ENCODE measurements around the gene SPTBN4. TPM values are rescaled to one million over a fixed set of nuclear protein-coding genes. Genes with fewer than 3 reads are reported as not detected.

The SPTBN4 gene
- total and polyA plus RNA-seq, 10 of the 15 experiments (the other 5 are each of a cell fraction or from before 2014, with no cell fraction given): 0.04 to 1.1 (median 0.34) TPM; not detected in 1

GRCh38 chr19:40433391-40434216 is 33.2 kb upstream of the SPTBN4 start (continued):
- peak in 1 of 2 experiments; percentile 26; a peak in 1 of 3 replicates for TF ChIP-seq EGR1 (IDR thresholded peaks at IDR 0.05; ENCODE audit: borderline replicate concordance in 1 of 2, low read depth in 2 of 2, low read length in 2 of 2)
- no peak for TF ChIP-seq REST (IDR thresholded peaks at IDR 0.05; ENCODE audit: low read depth, low read length)
- no peak for TF ChIP-seq USF2 (IDR thresholded peaks at IDR 0.05; ENCODE audit: borderline replicate concordance, low read depth, low read length)
- TF ChIP-seq RB1 (IDR thresholded peaks at IDR 0.05; ENCODE audit: borderline replicate concordance): no peak; the same call in 1 of the 2 replicates
- no peak for TF ChIP-seq HDAC6 (IDR thresholded peaks at IDR 0.05; ENCODE audit: unreplicated experiment)
- TF ChIP-seq ZNF622 (IDR thresholded peaks at IDR 0.05): no peak
- TF ChIP-seq FOS (IDR thresholded peaks at IDR 0.05; ENCODE audit: borderline replicate concordance, extremely low read depth, insufficient read length): no peak
- no peak for TF ChIP-seq MYB (IDR thresholded peaks at IDR 0.05; ENCODE audit: borderline replicate concordance, low read depth, low read length)
- no peak for TF ChIP-seq SIX5 (IDR thresholded peaks at IDR 0.05; ENCODE audit: low read depth, low read length, severe bottlenecking)
- no peak for TF ChIP-seq CEBPB (IDR thresholded peaks at IDR 0.05; ENCODE audit: borderline replicate concordance in 1 of 2, low read depth in 2 of 2, low read length in 2 of 2)
- TF ChIP-seq SUPT20H (IDR thresholded peaks at IDR 0.05; ENCODE audit: borderline replicate concordance, control insufficient read depth, low read depth, low read length): no peak
- TF ChIP-seq IKZF2 (IDR thresholded peaks at IDR 0.05): peak; percentile 75 to 76
- no peak for TF ChIP-seq ETV6 (conservative IDR thresholded peaks at IDR 0.05 in 1 of 2, IDR thresholded peaks at IDR 0.05 in 1 of 2; ENCODE audit: borderline replicate concordance in 1 of 2, low read depth in 1 of 2)
- TF ChIP-seq TCF12 (IDR thresholded peaks at IDR 0.05; ENCODE audit: low read depth, low read length): 0 out of 2 replicates have a peak, but pooled peaks have one; percentile 7
- peak; percentile 58; the same call in 1 of the 2 replicates for TF ChIP-seq EED (IDR thresholded peaks at IDR 0.05; ENCODE audit: low read depth)
- no peak for TF ChIP-seq PRDM15 (CRISPR knock-in tag; IDR thresholded peaks at IDR 0.05)
- TF ChIP-seq TARDBP (IDR thresholded peaks at IDR 0.05; ENCODE audit: borderline replicate concordance): no peak
- no peak for TF ChIP-seq HDGF (IDR thresholded peaks at IDR 0.05)
- TF ChIP-seq PKNOX1 (IDR thresholded peaks at IDR 0.05): no peak
